Limb (tissue), 2 donors: Measurements from ENCODE around the gene OR10Z1.

Experiments
- DNase-seq, 2 donors: peaks; one replicate each; pipeline ENCODE4 v3.0.0-alpha.2; 2016; ENCODE audit errors: extremely low spot score in 2 of 2

The OR10Z1 gene

DNA sequence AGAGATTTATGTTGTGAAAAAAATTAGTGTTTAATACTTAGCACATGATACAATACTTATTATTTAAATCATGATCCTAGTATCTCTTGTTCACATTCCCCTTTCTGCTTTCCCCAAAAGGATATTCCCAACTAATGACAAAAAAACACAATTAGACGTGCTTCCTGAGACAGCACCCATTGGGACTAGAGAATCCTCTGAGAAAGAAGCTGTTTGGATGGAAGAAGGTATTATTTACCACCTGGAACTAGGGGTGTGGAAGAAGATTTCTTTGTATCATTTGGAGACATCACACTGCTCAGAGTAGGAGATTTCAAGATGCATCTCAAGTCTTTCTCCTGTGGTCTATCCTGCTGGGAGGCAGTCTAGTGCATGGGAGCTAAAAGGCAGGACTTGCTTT lies at the start of gene OR10Z1:
OR10Z1 (plus strand) TSS at position 301 of the 400 bp plus-strand sequence. CDS start 1,171 bp downstream, outside the sequence.
- DNase-seq, result no peak

GRCh38 chr1:158559696-158560095 lies 45.4 kb upstream of the OR10Z1 start:
- peak in 1 of 2 donors; percentile 5 for DNase-seq

DNA sequence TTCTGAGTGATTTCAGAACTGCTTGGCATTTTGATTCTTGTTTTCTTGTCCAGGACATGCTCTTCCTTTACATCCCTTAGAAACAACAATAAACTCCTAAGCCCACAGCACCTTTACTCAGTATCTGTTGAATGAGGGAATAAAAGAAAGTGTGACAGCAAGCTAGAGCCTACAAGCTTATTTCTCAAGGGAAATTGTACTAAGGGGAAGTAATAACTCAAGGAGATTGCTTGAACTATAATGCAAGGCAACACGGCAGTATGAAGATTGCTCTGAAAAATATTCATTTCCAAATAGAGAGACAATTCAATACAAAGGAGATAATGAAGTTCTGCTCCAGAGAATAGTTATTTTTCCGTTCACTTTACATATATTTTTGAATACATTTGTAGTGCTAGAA lies 41.2 kb upstream of the OR10Z1 start:
- no peak for DNase-seq

DNA sequence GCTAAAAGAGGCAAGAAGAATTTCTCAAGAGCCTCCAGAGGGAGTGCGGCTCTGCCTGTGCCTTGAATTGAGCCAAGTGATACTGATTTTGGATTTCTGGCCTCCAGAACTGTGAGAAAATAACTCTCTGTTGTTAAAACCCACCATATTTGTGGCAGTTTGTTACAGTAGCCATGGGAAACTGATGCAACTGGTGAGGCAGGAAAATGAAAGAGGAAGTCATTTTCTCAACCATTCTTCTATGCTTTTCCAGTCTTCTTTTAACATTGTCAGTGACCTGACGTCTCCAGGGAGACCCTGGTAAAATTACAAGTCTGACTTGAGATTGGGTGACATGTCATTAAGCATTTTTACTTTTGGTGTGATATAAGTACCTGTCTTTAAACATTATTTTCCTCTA lies 40.5 kb upstream of the OR10Z1 start:
- no peak for DNase-seq

DNA sequence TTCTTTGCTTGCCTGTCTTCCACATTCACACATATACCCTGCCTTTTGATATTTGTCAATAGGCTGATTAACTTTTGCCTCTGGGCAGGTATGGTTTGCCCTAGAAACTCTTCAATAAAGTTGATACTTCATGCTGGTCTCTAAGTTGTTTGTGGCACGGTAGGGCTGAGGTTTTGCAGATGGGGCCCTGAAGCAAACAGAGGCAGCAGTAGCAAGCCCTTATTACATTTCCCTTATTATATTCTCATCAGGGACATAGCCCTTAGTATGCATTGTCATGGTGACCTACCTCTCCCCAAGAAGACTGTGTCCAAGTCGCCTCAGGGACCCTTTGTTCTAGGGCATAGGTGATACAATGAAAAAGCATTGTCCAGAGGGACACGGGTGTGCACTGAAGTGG lies 34.6 kb upstream of the OR10Z1 start, which contains the start of gene OR6P1:
OR6P1 (minus strand) TSS at position 101 of the 400 bp plus-strand sequence. CDS start 6,976 bp downstream, outside the sequence.
- DNase-seq, result no peak

DNA sequence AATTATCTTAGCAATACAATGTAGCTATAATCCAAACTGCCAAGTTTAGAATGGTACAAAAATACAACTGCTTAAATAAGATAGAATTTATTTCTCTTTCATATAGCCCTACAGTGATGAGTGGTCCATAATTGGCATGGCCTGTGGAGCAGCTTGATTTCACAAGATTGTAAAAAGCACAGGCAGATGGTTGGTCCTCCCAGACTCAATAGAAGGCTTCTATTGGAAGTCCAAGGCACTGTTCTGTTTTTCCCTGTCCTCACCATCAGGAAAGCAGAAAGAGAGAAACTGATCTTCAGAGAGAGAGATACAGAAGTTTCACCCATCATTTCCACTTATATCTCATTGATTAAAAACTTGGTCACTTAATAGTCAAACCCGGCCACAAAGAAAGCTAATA lies 32.8 kb upstream of the OR10Z1 start:
- no peak for DNase-seq

DNA sequence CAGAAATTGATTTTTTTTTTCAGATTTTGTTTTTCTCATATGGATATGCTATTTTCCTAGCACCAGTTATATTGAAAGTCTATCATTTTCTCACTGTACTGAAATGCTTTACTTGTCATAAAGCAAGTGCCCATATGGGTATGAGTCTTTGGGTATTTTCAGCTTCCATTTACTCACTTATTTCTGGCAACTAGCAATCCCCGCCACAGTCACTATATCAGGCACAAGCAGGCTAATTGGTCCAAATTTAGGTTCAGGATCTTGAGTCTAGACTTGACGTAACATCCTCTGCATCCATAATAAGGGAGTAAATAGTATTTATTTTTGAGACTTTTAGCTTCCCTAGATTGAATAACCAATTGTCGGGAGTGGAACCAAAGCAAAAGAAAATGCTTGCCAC lies 27.5 kb upstream of the OR10Z1 start:
- DNase-seq, result no peak

DNA sequence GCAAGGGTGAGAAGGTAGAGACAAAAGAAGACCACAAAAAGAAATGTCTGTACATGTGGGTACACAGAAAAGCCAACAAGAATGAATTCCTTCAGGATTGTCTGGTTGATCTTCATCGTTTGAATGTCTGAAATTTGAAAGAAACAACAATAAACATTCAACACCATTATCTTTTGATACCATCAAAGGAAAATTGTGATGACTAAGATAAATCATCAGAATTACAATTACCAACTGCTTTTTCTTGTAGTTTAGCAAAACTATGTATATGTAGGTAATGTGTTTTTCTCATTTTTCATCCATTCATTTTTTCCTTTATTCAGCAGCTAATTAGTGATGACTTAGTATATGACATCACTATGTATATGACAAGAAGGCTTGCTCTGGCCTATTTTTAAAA lies 25.3 kb upstream of the OR10Z1 start, which contains the start of gene OR10X1:
OR10X1 (minus strand) TSS at position 167 of the 400 bp plus-strand sequence; CDS start at position 167, 0 bp downstream.
- no peak for DNase-seq

DNA sequence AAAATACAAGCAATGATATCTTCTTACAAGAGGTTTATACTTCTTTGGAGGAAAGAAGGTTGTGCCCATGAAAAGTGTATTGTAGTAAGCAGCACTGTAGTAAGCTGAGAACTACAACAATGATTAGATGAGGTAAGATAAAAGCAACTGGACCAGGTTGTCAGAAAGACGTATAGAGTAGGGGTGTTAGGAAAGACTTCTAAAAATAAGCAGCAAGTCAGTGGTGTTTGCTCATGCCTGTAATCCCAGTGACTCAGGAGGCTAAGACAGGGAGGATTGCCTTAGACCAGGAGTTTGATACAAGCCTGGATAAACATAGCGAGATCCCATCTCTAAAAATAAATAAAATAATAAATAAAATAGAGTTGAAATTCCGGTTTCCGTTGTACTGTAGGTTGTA lies 21.1 kb upstream of the OR10Z1 start:
- DNase-seq, result no peak

DNA sequence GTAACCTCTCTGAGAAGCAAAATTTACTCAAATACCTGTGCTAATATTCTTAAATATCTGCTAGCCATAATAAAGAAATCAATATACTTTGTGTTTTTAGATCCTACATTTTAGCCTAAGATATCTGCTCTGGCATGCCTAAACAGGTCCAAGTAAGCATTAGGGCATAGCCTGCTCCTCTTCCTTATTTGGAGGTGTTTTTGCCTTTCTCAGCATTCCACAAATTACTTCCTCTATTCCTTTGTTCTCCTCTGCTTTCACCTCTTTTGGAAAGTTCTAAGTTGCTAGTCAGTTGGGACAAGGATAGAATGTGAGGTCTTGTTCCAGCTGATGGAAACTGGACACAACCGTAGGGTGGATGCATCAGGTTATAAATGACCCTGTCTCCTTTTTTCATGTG lies 18.1 kb upstream of the OR10Z1 start:
- no peak for DNase-seq

DNA sequence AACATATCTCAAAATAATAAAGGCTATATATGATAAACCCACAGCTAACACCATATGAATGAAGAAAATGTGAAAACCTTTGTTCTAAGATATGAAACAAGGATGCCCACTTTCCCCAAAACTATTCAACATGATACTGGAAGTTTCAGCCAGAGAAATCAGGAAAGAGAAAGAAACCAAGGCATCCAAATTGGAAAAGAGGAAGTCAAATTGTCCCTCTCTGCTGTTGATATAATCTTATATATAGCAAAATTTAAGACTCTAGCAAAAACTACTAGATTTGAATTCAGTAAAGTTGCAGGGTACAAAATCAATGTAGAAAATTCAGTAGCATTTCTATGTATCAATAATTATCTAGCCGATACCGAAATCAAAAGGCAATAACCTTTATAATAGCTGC lies 4.3 kb upstream of the OR10Z1 start:
- no peak for DNase-seq

GRCh38 chr1:158607296-158607695 lies 2.2 kb downstream of the OR10Z1 start:
- no peak for DNase-seq

- no peak for DNase-seq
These were observed 6.8 kb downstream of the OR10Z1 start for GRCh38 chr1:158611916-158612315.

DNA sequence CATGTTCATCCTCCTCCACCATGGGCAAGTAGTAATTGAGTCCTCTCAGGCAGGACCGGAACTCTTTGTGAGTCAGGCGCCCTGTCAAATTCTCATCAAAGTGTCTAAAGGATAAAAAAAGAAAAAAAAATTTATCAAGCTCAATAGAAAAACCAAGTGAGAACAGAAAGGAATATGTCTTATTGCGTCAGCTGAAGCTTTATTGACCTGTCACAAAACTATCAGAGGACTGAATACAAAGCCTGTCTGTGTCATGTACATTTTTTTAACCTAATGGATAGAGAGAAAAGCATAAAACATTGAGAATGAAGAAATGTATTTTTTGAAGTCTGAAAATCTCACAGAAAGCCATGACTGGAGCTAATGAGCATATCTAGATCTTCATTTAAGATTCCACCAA lies 8.7 kb downstream of the OR10Z1 start:
- DNase-seq, result no peak

DNA sequence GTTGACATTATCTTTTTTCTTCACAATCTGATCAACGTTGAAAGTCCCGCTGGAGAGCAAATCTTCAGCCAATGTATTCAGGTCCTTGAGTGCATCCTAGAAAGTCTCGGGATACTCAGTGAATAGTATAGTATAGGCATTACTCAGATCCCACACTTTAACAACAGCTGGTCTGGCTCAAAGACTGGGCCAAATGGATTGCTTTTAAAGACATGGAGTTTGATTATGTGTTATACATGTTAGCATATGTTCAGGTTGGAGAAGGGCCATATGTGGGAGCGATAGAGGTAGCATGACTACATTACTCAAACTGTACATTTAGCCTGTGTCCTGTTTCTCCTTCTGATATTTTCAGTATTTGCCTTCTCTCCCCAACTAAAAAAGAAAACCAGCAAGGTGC lies 33.1 kb downstream of the OR10Z1 start:
- DNase-seq, result no peak

DNA sequence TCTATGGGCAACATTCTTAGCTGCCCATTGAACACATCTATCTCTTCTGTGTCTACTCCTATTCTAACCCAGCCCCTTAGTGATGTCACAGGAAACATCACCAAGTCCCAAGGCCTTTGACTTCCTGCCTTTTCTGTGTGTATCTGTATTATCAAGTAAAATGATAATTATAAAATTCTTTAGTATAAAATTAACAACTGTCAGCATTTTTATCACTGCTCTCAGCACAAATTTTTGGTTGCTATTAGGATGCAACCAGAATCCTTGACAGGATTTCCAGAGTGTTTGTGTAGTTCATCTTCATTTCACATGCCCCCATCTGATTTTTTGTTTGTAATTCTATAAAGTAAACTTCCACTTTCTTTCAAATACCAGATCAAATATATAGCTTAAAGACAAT lies 33.8 kb downstream of the OR10Z1 start:
- DNase-seq, result no peak

- DNase-seq, result no peak
These were observed 39.4 kb downstream of the OR10Z1 start for GRCh38 chr1:158644449-158644848.

DNA sequence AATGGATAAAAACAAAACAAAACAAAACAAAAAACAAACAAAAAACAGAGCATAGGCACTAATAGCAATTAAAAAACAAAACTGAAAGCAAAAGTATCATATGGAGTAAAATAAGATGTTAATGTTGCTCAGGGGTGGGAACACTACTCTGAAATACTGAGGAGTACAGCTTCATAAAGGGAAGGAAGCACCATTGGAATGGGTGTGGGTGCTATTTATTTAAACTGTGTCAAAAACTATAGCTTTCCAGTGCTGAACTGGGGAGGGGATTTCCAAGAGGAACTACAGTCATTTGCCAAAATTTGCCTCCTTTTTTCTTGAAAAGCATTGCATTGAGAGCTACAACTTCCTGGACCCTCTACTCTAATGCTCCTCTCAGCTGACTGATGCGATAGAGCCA lies 41.4 kb downstream of the OR10Z1 start:
- no peak for DNase-seq

- no peak for DNase-seq
These were observed 44.0 kb downstream of the OR10Z1 start for GRCh38 chr1:158649052-158649451.

- no peak for DNase-seq
These were observed 47.8 kb downstream of the OR10Z1 start for GRCh38 chr1:158652721-158653334.

- DNase-seq, result no peak
These were observed 49.0 kb downstream of the OR10Z1 start for GRCh38 chr1:158654086-158654485.

DNA sequence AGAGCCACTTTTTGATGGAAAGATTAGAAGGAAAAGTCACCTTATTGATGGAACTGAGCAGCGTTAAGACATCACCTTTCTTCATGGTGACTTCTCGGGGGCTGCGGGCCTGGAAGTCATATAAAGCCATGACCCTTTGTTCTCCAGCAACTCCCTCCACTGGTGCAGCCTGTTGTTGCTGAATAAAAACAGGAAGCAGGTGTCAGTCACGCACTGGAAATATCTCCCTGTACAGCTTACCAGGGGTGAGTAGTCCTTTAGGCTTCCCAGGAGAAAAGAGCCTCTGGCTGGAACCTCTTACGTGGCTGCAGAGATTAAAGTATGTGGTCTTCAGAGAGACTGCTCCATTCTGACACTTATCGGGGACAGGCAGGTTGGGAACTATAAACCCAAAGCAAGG lies 49.5 kb downstream of the OR10Z1 start:
- DNase-seq, result no peak
